B cell (primary cell): Measurements from ENCODE around the gene ECE2. TPM values are rescaled to one million over a fixed set of nuclear protein-coding genes. Genes with fewer than 3 reads are reported as not detected.
A peak's percentile ranks its signal among the peaks of the same experiment; 100 is the strongest.

Experiments
- ATAC-seq: fragments of 200-7000 bp; cut with Tn5 transposase; one replicate; pipeline ENCODE4 v1.10.0; 2021; ENCODE audit warnings: low read depth, mild to moderate bottlenecking, moderate number of reproducible peaks, moderate library complexity
- CTCF ChIA-PET: fragments of 350-600 bp; sonication (Branson Sonifier 250); formaldehyde crosslinking; loops from one replicate; lab custom pipeline; 2021; ENCODE audit warnings: antibody characterized with exemption, inconsistent platforms; lab: Charles Lee
- POLR2A ChIA-PET: fragments of 350-600 bp; sonication (Branson Sonifier 250); formaldehyde crosslinking; loops from one replicate; lab custom pipeline; 2021; ENCODE audit warnings: antibody characterized with exemption; lab: Charles Lee
- DNase-seq: peaks from one replicate; pipeline ENCODE4 v3.0.0; 2013
- H2AFZ ChIP-seq: 2 replicates; pipeline ENCODE4 v1.6.1; 2012; ENCODE audit warnings: mild to moderate bottlenecking, low read depth, low read length; ENCODE audit not compliant: insufficient read depth, poor library complexity, severe bottlenecking
- H3K27ac ChIP-seq, 2 donors: 1 replicate in 1 of 2; 2 replicates in 1 of 2; pipeline ENCODE4 v1.5.1; 2012 to 2013; ENCODE audit warnings: low read length in 2 of 2, mild to moderate bottlenecking in 2 of 2, moderate library complexity in 1 of 2
- H3K27me3 ChIP-seq, 4 experiments: fragments of 200-600 bp in 1 of 4; sonication (generic) in 1 of 4; replicated peaks in 1 of 4; 1 replicate in 2 of 4; 2 replicates in 2 of 4; pipeline versions ENCODE4 v1.6.1 to v1.7.0; 2013 to 2016; ENCODE audit warnings: low read length in 3 of 4, mild to moderate bottlenecking in 2 of 4, mixed read lengths in 1 of 4, moderate library complexity in 1 of 4; ENCODE audit not compliant: insufficient read depth in 4 of 4, control insufficient read depth in 3 of 4; ENCODE audit errors: control extremely low read depth in 1 of 4
- H3K36me3 ChIP-seq, 2 experiments: replicated peaks in 1 of 2; 1 replicate in 1 of 2; 2 replicates in 1 of 2; pipeline versions ENCODE4 v1.6.1 to v1.7.1; 2013; ENCODE audit warnings: low read length in 1 of 2; ENCODE audit not compliant: insufficient read depth in 2 of 2, control insufficient read depth in 1 of 2; ENCODE audit errors: control extremely low read depth in 1 of 2, extremely low read depth in 1 of 2
- H3K4me1 ChIP-seq, 2 donors: fragments of 200-600 bp in 1 of 2; sonication (generic) in 1 of 2; 1 replicate in 1 of 2; 2 replicates in 1 of 2; pipeline versions ENCODE4 v1.5.1 to v1.6.1; 2013 to 2017; ENCODE audit warnings: low read length in 2 of 2; ENCODE audit not compliant: control insufficient read depth in 2 of 2, insufficient read depth in 2 of 2
- H3K4me2 ChIP-seq: replicated peaks from 2 replicates; pipeline ENCODE3; 2012; ENCODE audit warnings: mild to moderate bottlenecking, low read depth, low read length; ENCODE audit not compliant: poor library complexity, severe bottlenecking
- H3K4me3 ChIP-seq, 5 experiments: fragments of 200-600 bp in 1 of 5; sonication (generic) in 1 of 5; 1 replicate in 3 of 5; 2 replicates in 2 of 5; pipeline versions ENCODE4 v1.5.1 to v1.7.0; 2011 to 2016; ENCODE audit warnings: low read length in 4 of 5, mild to moderate bottlenecking in 4 of 5, low read depth in 2 of 5, control low read depth in 1 of 5, moderate library complexity in 1 of 5; ENCODE audit not compliant: insufficient read depth in 1 of 5; ENCODE audit errors: control extremely low read depth in 1 of 5, extremely low read depth in 1 of 5
- H3K79me2 ChIP-seq: fragments of 200-600 bp; sonication (generic); one replicate; pipeline ENCODE4 v1.6.0; 2016; ENCODE audit warnings: low read length; ENCODE audit not compliant: control insufficient read depth, insufficient read depth
- H3K9ac ChIP-seq: fragments of 200-600 bp; sonication (generic); 2 replicates; pipeline ENCODE4 v1.6.1; 2017; ENCODE audit warnings: mild to moderate bottlenecking, low read length, moderate library complexity
- H3K9me3 ChIP-seq, 3 donors: one replicate each; pipeline versions ENCODE4 v1.6.1 to v1.7.1; 2013; ENCODE audit warnings: low read length in 2 of 3; ENCODE audit not compliant: control insufficient read depth in 2 of 3, insufficient read depth in 1 of 3; ENCODE audit errors: control extremely low read depth in 1 of 3
- H4K20me1 ChIP-seq: 2 replicates; pipeline ENCODE4 v1.6.0; 2012; ENCODE audit warnings: mild to moderate bottlenecking, low read length; ENCODE audit not compliant: insufficient read depth, control insufficient read depth, poor library complexity, severe bottlenecking
- H3K27ac Mint-ChIP-seq: one replicate; pipeline ENCODE4 v1.8.0; 2021; ENCODE audit warnings: mixed read lengths
- H3K27me3 Mint-ChIP-seq: one replicate; pipeline ENCODE4 v1.8.0; 2021; ENCODE audit warnings: mixed read lengths
- H3K4me1 Mint-ChIP-seq: one replicate; pipeline ENCODE4 v1.8.0; 2021; ENCODE audit warnings: mixed read lengths
- H3K4me3 Mint-ChIP-seq: one replicate; pipeline ENCODE4 v1.8.0; 2021; ENCODE audit warnings: mixed read lengths
- H3K9me3 Mint-ChIP-seq: one replicate; pipeline ENCODE4 v1.8.0; 2022; ENCODE audit warnings: mixed read lengths; ENCODE audit not compliant: insufficient read depth
- EZH2 ChIP-seq: IDR thresholded peaks from 2 replicates; pipeline ENCODE4 v1.6.1; 2012; ENCODE audit warnings: borderline replicate concordance, low read depth, mild to moderate bottlenecking, moderate library complexity, low read length; ENCODE audit not compliant: insufficient read depth, poor library complexity, severe bottlenecking
- WGBS: methylation state at CpG from one replicate; pipeline ENCODE4 v1.1.5; 2013; ENCODE audit warnings: missing lambda C conversion rate; ENCODE audit not compliant: insufficient coverage; 5-methylcytosine and 5-hydroxymethylcytosine counted together
- intact Hi-C: fragments of 100-400 bp; cut with micrococcal nuclease; formaldehyde crosslinking; loops from one replicate; pipeline ENCODE4 v1.10.0; 2022
- polyA plus RNA-seq: library from polyadenylated mRNA; depleted of rRNA; stranded (reverse); fragments of >200 nt; gene quantifications from 2 replicates; pipeline ENCODE4 v1.2.3, GENCODE V29; 2012
- total RNA-seq, 2 donors: library from RNA; stranded (reverse); fragments of 120-200 nt in 1 of 2; gene quantifications; 1 replicate in 1 of 2; 2 replicates in 1 of 2; pipeline versions ENCODE4 v1.2.3 to v1.2.4, GENCODE V29; 2013 to 2022
- TF ChIP-seq, protein P1 (sequence below): fragments of 200-600 bp; IDR thresholded peaks from one replicate; pipeline ENCODE4 v1.8.0; 2022; ENCODE audit warnings: antibody characterized with exemption, mild to moderate bottlenecking

The ECE2 gene
- total and polyA plus RNA-seq, 2 donors (not counting 1 experiment from before 2014, with no cell fraction given), result not detected

DNA sequence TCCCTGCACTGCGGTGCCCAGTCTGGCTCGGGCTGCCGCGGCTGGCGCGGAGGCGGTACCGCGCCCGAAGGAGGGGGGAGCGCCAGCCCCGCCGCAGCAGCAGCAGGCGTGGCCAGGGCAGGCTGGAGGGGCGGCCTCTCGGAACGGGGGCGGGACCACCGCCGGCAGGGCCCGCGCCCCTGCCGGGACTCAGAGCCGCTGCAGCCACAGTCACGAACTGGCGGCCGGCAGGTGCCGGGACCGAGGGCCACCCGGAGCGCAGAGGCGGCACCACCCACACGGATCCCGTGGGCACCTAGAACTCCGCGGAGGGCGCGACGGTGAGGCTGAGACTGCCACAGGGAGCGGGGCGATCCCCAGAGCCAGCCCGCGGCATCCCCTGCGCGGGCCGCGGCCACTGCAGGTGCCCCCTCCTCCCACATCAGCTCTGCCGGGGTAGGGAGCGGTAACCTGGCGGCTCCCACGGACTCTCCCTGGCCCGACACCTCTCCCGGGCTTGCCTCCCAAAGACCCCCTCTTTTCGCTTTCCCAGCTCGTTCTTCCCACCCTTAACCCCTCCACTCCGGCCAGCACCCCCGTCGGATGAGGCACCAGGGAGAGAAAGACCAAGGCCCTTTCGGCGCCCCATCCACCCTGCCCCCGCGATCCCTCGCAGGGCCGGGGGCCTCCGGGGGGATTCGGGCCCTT, 46.3 kb upstream of the ECE2 start, which contains the start of gene VWA5B2:
VWA5B2 (plus strand) TSS at position 192 of the 687 bp plus-strand sequence. CDS start 944 bp downstream, outside the sequence.
- peak within 1 kb of the TSS; percentile 72 for H3K9ac ChIP-seq
- H3K4me3 ChIP-seq, result peak within 1 kb of the TSS; percentile 9 to 74 (median 59)
- peak within 1 kb of the TSS; percentile 85 for H3K4me3 Mint-ChIP-seq
- H3K4me2 ChIP-seq, result peak within 1 kb of the TSS; percentile 100
- peaks cover 20% of the 10 kb centered on the region for H3K4me1 Mint-ChIP-seq
- POLR2A ChIA-PET, result interaction anchor here (1.4 kb wide), 1 partner anchor 20 kb away, joined by 3 read pairs; the partner anchor contains the start of gene EEF1AKMT4
- H4K20me1 ChIP-seq, result no peaks in the 10 kb centered on the region
- H2AFZ ChIP-seq, result peak within 1 kb of the TSS; percentile 82
- H3K9me3 Mint-ChIP-seq, result no peaks in the 10 kb centered on the region
- H3K27ac Mint-ChIP-seq, result no peak within 1 kb of the TSS
- intact Hi-C loops, result loop anchor here (1.0 to 5.0 kb wide), 5 partner anchors 43 to 345 kb away; partner anchors contain the start of genes ABCF3, AP2M1, EIF2B5 and PARL
- H3K27ac ChIP-seq, result no peak within 1 kb of the TSS
- peaks cover 0 to 3% (median 0%) of the 10 kb centered on the region in 3 donors for H3K9me3 ChIP-seq
- H3K27me3 Mint-ChIP-seq, result peaks cover 44% of the 10 kb centered on the region
- ATAC-seq (peak; percentile 98), DNase-seq (peak; percentile 88)
- no peaks in the 10 kb centered on the region for H3K79me2 ChIP-seq
- H3K36me3 ChIP-seq, result no peaks in the 10 kb centered on the region
- peaks cover 0 to 73% (median 39%) of the 10 kb centered on the region in 4 experiments for H3K27me3 ChIP-seq
- under 1% methylated on average over 66 of the region's 66 CpGs for WGBS
- TF ChIP-seq, protein P1, sequence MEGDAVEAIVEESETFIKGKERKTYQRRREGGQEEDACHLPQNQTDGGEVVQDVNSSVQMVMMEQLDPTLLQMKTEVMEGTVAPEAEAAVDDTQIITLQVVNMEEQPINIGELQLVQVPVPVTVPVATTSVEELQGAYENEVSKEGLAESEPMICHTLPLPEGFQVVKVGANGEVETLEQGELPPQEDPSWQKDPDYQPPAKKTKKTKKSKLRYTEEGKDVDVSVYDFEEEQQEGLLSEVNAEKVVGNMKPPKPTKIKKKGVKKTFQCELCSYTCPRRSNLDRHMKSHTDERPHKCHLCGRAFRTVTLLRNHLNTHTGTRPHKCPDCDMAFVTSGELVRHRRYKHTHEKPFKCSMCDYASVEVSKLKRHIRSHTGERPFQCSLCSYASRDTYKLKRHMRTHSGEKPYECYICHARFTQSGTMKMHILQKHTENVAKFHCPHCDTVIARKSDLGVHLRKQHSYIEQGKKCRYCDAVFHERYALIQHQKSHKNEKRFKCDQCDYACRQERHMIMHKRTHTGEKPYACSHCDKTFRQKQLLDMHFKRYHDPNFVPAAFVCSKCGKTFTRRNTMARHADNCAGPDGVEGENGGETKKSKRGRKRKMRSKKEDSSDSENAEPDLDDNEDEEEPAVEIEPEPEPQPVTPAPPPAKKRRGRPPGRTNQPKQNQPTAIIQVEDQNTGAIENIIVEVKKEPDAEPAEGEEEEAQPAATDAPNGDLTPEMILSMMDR, result peak; percentile 37
- no peak for TF ChIP-seq EZH2
- CTCF ChIA-PET, result interaction anchor here (1.0 to 2.4 kb wide), 4 partner anchors 11 to 334 kb away, joined by 3 to 12 read pairs (median 5); no protein-coding TSS in a partner anchor
- H3K4me1 ChIP-seq, result peaks cover 15 to 25% of the 10 kb centered on the region in 2 donors
